HG02623 (cell line): ENCODE measurements around the gene FAM72A.
"Not testable (repeated sequence)": the region's sequence is repeated elsewhere in the genome, so short reads cannot be mapped to it uniquely, and the experiment has no call there.

ENCODE experiments used
- ATAC-seq: cut with Tn5 transposase; IDR thresholded peaks from one replicate; pipeline ENCODE4 v1.9.1; 2021; ENCODE audit warnings: moderate library complexity; ENCODE audit not compliant: unreplicated experiment

Gene FAM72A

DNA sequence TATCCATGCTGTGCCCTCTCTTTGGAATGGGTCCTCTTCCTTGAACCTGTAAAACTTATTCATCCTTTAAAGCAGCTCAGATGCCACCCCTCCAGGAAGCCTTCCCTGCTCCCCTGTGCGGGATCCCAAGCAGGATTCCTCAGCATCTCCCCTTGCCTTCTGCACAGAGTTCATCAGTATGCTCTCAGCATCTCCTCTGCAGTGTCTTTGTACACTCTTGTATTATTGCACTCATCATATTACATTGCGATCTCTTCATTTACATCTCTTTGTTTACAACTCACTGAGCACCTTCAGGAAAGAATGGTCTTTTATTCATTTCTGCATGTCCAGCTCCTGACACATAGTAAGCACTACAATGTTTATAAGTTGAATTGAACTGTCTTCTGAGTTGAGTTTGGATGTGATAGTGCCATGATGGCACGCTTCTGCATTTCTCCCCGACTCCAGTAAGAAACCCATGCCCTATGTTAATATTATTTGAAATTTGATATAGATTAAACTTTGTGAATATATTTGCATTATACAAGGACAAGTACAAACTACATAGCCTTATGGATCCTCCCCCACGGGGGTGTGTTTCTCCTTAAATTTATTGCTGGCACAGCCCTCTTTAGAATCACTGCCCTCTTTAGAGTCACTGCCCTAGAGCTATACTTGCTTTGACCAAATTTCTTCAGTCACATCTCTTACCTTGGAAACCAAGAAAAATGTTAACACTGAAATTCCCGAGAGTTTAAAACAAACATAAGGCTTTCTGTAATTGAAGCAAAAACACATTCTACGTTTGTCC lies 13.2 kb upstream of the FAM72A start:
- not testable (repeated sequence) for ATAC-seq

DNA sequence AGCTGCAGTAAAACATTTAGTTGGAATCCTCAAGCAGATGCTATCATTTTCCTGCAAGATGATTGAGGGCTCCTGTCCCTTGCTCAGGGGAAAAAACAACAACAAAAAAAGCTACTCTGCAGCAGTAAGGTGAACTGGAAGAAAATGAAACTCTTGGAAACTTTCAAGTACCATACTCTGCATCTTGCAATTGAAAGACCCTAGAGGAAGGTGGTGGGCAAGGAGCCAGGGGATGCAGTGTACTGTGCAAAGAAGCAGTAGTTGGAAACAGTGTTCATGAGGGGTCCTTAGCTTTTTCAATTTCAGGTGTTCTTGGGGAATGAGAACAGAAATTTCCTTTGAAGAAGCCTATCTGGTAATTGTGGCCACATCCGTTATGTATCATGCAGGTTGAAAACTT lies 8.2 kb upstream of the FAM72A start:
- ATAC-seq: not testable (repeated sequence)

DNA sequence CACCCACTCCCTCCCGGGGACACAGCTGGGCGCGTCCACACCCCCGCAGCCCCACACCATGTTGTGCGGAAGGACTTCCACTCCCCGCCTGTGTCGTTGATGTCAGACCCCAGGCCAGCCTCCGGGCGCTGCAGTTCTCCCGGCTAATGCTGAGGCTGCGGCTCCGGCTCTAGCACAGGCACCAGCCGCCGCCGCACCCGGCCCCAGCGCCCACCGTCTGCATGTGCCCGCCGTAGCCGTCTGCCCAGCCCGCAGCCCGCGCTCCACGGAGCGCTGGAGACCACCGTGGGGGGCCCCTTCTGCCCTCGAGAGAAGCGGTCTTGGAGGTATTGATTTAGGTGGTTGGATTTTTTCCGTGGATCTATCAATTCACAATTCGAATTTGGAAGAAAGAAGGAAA lies 2.9 kb upstream of the FAM72A start:
- not testable (repeated sequence) for ATAC-seq

DNA sequence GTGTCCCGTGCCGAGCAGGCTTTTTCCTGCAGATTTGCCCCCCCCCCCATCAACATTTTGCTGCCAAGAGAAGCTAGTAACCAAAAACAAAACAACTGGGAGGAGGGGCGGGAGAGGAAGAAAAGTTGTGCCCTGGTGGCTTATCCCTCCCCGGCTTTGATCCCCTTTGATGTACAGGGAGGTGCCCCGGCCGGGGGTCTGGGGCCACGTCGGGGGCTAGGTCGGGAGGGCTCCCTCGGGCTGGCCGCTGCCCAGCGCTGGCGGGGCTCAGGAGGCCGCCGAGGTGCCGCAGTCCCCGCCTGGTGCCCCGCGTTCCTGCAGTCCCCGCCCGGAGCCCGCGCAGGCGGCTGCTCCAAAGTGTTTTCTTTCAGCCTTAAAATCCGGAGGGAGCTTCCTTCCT lies 2.2 kb upstream of the FAM72A start:
- not testable (repeated sequence) for ATAC-seq

DNA sequence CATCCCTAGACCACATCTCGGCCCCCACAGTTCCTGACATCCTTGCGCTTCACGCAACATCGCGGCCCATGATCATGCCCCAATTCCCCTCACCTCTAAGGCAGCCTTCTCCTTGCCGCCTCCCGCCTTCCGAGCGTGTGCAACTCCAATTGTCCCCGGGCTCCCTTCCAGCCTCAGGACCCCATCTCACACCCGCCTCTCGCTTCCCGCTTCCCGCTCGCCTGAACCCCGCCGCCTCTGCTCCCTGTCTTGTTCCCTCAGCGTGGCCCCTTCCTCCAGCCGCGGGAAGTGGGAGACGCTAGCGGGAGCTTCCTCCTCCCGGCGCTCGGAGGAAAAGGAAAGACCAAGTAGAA lies 1.5 kb upstream of the FAM72A start:
- not testable (repeated sequence) for ATAC-seq

DNA sequence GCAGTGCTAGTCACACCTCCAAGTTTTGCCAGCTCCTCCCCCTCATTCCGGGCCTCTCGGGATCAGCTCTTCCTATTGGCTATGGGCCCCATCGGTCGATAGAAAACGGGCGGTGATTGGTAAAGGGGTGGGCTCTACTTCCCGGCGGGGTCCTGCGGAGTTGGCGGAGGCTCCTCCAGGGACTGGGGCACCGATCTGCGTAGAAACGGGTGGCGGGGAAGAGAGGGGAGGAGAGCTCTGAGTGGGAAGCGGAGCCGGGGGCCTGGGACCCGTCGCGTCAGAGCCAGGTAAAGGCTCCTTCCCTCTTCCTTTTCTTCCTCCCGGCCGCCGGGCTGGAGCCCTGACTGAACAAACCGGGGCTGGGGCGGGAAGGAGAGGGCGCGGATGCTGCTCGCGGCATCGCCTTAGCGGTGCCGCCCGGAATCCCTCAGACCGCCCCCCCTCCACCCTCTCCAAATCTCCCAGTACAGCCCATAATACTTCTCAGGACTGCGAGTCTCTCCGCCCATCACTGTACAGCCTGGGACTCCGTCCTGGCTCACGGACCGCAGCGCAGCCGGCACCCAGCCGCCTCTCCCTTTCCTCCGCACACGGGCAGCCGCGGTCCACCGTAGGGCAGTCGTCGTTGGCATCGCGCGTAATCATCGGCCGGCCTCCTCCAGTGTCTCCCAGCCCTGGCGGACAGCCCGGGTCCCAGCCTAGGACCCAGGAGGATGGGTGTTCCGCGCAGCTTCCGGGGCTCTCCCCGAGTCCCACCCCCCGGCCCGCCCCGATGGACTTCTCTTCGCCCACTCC lies 922 bp upstream of the FAM72A start, which contains the start of gene SRGAP2:
Gene SRGAP2, plus strand, starts transcription at position 178 of the 795 bp plus-strand sequence. CDS start 2,430 bp downstream, outside the sequence.
- not testable (repeated sequence) for ATAC-seq

DNA sequence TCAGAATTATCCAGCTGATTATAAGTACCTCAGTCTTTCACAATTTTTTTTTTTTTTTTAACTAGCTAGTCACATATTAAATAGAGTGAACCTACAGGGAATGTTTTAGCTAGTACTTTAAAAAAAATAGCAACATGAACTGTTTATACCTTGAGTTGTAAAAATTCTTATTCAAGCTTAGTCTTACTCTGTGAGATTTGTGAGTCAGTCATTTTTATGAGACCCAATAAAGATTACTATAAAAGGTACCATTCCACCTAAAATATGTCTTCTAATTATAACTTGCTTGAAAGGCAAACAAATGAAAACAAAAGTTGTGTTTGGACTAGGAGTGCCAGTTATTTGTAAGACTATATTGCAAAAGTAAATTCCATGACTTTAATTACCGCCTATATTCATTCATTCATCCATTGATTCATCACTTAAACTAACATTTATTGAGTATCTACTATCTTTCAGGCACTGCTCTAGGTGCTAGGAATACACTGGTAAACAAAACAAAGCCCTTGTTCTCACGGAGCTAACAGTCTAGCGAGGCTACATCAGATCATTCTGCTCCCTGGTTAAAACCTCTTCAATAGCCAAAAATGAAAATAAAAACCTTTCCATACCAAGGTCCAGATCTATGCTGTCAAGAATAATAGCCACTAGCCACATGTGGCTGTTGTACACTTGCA lies 5.8 kb downstream of the FAM72A start:
- ATAC-seq: not testable (repeated sequence)

DNA sequence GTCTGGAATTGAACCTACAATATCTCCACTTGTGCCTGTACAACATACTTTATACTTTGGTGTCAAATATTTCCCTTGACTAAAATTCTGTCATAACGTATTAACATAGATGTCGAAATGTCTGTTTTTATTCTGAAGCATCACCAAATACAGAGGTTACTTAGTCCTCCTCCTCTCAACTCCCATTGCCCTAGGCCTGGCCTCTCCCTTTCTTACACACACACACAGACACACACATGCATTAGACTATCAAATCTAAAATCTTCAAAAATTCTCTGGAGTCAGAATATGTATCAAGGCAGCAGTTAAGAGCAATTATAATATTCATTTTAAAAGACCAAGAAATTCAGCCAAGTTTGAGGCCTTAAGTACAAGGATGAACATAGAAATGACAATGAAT lies 7.5 kb downstream of the FAM72A start:
- not testable (repeated sequence) for ATAC-seq

DNA sequence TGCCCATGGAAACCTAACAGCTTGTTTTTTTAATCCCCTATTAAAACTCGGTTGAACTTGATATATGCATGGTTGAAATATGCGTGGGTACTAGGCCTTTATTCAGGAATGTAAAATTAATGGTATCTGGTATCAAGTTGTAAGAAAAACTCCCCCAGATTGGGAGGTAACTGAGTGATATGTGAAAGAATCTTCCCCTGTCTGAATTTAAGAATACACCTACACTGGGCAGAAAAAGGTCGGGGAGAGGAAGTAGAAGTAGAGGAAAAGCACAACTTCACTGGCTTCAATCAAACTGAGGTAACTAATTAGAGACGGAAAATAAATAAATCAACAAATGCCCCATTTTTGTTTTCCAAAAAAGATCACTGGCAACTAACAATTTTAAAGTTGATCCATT lies 15.8 kb downstream of the FAM72A start:
- not testable (repeated sequence) for ATAC-seq

DNA sequence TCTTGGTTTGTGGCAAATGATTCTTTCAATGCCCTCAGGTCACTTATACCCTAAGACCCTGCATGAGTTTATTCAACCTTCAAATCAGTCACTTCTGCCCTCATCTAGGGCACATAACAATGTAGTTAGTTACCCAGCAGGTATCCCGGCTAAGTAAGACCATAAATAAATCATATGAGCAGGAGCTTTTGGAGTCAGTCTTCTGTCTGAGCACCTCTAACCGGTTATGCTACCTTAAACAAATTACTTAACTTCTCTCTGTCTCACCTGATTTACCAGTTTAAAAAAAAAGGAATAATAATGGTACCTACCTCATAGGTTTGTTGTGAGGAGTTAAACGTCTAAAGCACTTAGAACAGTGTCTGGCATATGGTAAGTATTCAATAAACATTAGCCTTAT lies 16.9 kb downstream of the FAM72A start:
- ATAC-seq: not testable (repeated sequence)

DNA sequence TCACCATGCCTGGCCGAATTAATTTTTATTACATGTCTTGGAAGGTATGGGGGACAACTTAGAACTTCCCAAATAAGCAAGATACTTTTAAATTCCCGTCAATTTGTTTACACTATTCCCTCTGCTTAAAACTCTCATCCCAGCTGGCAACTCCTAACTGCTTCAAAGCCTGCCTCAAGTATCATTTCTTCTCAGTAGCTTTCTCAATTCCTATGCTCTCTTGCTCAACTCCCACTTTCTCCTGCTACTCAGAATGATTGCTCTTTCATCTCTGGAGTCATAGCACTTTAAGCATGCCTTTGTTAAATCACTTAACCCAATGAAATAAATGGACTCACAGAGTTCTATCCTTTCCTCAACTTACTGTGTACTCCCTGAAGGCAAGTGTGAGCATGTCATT lies 18.9 kb downstream of the FAM72A start:
- ATAC-seq: not testable (repeated sequence)

DNA sequence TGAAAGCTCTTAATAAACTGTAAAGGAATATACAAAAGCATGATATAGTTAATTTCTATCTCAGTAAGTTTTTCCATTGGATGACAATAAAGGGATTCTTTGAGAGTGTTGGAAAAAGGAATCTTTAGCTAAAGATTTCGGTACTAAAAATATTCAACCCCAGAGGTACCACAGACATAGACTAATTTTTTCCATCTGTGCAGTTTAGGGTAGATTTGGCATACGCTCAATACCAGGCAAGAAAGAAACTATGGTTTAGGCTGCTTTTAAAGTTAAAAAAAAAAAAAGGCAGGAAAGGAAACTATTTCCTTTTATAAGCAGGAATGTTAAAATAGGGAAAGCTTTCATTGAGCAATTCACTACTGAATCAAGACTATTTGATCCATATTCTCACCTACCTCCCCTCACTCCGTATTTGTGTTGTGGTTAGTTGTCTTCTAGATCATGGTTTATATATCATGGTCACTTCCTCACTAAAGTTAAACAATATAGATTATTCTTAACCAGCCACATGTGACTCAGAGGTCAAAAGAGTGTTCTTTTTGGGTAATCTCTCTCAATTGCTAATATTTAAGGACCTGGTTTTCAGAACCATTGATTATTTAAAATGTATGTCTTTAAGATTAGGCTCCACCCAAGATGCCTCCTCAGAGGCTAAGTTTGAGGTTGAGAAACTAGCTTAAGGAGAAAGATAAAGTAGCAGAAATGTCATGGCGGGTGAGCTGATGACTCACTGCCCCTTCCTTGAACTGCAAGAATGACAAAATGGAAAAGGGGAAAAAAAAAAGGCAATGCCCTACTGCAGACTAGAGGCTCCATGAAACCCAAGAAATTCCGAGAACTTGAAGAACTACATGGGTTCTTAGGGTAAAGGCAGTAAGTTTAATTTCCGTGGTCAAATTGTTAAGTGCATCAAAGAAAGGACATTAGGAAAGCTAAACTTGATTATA lies 20.0 kb downstream of the FAM72A start:
- not testable (repeated sequence) for ATAC-seq

DNA sequence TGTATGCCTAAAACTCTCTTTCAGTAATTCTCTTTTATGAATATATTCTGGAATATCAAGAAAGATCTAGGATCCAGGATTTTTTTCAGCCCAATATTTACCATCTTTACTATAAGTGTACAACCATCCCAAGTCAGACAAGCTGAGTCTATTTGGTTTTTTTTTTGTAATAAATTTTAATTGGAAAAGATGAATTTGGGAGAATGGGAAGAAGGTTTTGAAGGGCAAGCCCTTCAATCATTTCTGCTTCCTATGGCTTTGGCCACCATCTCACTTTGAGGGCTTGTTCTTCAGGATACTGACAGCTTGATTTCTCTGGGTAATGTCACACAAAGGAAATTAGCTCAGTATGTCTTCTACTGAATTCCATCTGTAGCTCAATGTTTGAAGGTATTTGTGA lies 23.0 kb downstream of the FAM72A start:
- ATAC-seq: not testable (repeated sequence)

DNA sequence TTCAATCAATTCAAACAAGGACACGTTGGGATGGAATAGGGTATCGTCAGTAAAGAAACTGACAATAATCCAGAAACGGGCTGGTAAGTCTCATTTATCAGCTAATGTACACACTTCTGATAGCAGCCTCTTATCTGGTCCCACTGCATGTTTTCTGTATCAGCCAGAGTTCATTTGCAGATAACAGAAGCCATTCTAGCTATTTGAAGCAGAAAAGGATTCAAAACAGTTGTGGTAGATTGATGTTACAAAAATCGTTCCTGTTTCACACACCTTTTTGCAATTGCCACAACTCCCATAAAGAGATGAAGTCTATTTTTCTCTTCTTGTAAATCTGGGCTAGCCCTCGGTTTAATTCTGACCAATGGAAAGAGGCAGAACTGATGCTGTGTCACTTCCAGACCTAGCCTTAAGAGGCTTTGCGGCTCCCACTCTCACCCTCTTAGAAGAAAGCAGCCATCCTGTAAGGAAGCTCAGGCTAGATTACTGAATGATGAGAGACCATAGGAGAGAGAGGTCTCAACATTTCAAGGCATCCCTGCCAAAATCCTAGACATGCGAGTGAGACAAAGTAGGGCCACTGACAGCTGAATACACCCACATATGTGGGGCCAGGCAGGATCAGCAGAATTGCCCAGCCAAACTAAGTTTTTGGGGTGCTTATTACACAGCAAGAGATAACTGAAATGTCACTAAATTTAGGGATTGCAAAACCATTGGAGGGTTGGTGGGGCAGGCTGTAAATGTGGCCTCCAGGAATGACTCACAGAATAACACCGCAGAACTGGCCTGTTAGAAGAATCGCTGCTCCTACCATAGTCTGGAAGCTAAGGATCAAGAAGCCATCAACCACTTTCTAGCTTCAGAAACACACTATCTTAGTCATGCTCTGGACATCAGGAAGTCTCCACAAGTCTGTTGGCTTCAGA lies 24.3 kb downstream of the FAM72A start:
- not testable (repeated sequence) for ATAC-seq

DNA sequence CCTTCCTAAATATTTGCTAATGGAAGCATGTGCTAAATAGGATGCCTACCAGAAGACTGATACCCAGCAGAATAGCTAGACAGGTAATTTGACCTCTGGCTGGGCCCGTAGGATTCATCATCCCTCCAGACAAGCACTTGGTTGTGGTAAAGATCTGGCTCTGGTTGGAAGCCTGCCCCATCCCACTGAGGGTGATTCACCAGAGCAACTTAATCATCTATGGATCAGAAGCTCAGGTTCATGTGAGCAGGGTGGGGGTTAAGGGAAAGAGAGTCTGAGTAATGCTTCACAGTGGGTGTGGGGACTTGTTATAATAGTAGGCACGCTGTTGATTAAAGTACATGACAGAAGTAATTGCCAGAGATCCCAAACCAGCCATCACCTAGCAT lies 26.5 kb downstream of the FAM72A start:
- ATAC-seq: not testable (repeated sequence)

DNA sequence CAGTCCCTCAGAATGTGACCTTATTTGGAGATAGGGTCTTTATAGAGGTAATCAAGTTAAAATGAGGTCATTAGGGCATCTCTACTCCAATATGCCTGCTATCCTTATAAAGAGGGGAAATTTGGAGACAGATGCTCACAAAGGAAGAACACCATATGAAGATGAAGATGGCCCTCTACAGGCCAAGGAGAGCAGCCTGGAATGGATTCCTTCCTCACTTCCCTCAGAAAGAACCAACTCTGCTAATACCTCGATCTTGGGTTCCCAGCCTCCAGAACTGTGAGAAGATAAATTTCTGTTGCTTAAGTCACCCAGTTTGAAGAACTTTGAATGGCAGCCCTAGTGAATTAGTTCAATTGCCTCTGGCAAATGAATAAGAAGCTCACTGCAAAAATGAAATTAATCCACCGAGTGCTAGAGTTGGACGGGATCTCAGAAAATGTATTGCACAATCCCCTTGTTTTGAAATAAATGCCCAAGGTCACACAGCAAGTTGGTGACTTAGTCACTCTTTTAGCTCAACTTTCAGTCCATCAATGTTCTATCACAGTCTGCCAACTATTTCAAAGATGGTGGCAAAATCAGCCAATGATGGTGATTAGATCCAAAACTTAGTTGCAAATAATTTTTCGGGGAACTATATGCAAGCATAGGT lies 27.1 kb downstream of the FAM72A start:
- ATAC-seq: not testable (repeated sequence)

DNA sequence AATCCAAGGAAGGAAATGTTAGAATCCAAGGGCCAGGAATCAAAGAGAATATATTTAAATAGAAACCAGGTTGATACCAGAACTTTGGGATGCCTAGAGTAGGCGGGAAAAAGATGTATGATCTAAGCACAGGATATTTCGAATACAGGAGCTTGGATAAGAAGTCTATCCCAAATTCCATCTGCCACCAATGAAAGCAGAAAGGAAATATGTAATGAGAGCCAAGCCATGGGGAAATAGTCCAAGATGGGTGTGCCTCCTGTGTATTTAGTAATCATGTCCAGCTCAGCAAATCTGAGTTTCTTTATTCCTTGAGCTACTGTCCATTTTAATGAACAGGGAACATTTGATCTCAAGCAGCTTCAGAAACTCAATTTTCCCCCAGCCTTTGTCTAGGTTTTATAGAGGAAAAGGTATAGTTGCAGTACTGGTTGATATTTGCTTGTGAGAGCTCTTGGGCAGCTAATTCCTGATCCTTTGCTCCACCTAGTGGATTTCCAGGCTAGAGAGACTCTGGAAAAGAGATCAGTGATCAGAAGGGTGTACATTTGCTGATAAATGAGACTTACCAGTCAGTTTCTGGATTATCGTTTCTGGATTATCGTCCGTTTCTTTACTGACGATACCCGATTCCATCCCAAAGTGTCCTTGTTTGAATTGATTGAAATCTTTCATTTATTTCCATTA lies 28.3 kb downstream of the FAM72A start:
- not testable (repeated sequence) for ATAC-seq

DNA sequence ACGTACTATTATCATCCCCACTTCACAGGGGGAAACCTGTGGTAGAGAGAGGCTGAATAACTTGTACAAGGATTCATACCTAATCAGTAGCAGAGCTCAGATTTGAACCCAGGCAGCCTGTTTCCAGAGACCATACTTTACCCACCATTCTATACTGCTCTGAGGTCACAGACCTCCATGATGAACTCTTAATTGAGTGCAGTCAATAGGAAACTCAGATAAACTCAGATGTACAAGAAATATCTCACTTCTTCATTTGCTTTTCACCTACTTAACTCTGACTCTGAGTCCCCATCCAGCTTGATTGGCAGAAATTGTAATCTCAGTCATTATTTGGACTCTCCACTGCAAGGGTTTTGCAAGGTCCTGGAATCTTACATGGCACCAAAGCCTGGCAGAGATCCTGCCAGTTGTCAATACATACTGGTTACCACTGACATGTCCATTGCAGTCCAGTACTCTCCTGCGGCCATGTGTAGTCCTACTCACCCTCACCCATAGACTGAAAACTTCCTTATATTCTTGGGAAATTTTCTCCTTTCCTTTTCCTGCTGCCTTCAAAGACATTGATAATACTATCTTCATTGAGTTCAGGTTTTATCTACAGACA lies 29.4 kb downstream of the FAM72A start:
- ATAC-seq: not testable (repeated sequence)
